SKM-1 (cell line): ENCODE data around the gene SLC25A21.
"Not testable (repeated sequence)": the region's sequence is repeated elsewhere in the genome, so short reads cannot be mapped to it uniquely, and the experiment has no call there.

Experiments
- DNase-seq: peaks from one replicate; lab custom pipeline; 2025; ENCODE audit not compliant: unreplicated experiment; lab: John Stamatoyannopoulos, UW

SLC25A21 gene

GRCh38 chr14:37187294-37187693, 14.9 kb upstream of the SLC25A21 start:
- no peak for DNase-seq

GRCh38 chr14:37186865-37187264, 14.5 kb upstream of the SLC25A21 start:
- no peak for DNase-seq

GRCh38 chr14:37185670-37186069, 13.3 kb upstream of the SLC25A21 start:
- no peak for DNase-seq

- not testable (repeated sequence) for DNase-seq
These were observed 12.1 kb upstream of the SLC25A21 start for GRCh38 chr14:37184520-37184919.

- no peak for DNase-seq
These were observed 9.0 kb upstream of the SLC25A21 start for GRCh38 chr14:37181441-37181840.

GRCh38 chr14:37180886-37181285, 8.5 kb upstream of the SLC25A21 start:
- not testable (repeated sequence) for DNase-seq

- DNase-seq: no peak
These were observed 7.6 kb upstream of the SLC25A21 start for GRCh38 chr14:37179896-37180502.

GRCh38 chr14:37172936-37173614, 669 bp upstream of the SLC25A21 start:
- no peak for DNase-seq

- DNase-seq: no peak
These were observed 755 bp downstream of the SLC25A21 start for GRCh38 chr14:37171678-37172023.

GRCh38 chr14:37170993-37171392, 1.4 kb downstream of the SLC25A21 start:
- no peak for DNase-seq

GRCh38 chr14:37170237-37170636, 2.2 kb downstream of the SLC25A21 start:
- no peak for DNase-seq

- DNase-seq: no peak
These were observed 3.7 kb downstream of the SLC25A21 start for GRCh38 chr14:37168721-37169120.

GRCh38 chr14:37167151-37168047, 5.0 kb downstream of the SLC25A21 start:
- no peak for DNase-seq

- DNase-seq: no peak
These were observed 6.6 kb downstream of the SLC25A21 start for GRCh38 chr14:37165794-37166193.

GRCh38 chr14:37162307-37162706, 10.1 kb downstream of the SLC25A21 start:
- DNase-seq: not testable (repeated sequence)

- DNase-seq: no peak
These were observed 14.4 kb downstream of the SLC25A21 start for GRCh38 chr14:37157987-37158386.

GRCh38 chr14:37153483-37153882, 18.9 kb downstream of the SLC25A21 start:
- no peak for DNase-seq

- DNase-seq: no peak
These were observed 19.4 kb downstream of the SLC25A21 start for GRCh38 chr14:37153005-37153404.

- peak; percentile 18 for DNase-seq
These were observed 22.0 kb downstream of the SLC25A21 start for GRCh38 chr14:37150414-37150813.

- peak; percentile 29 for DNase-seq
These were observed 25.0 kb downstream of the SLC25A21 start for GRCh38 chr14:37147310-37147880.

- not testable (repeated sequence) for DNase-seq
These were observed 26.0 kb downstream of the SLC25A21 start for GRCh38 chr14:37146438-37146837.

GRCh38 chr14:37145395-37145794, 27.0 kb downstream of the SLC25A21 start:
- no peak for DNase-seq
